PC-3 (cell line): ENCODE measurements around the gene CDKN3. TPM values are rescaled to one million over a fixed set of nuclear protein-coding genes. Genes with fewer than 3 reads are reported as not detected.
A peak's percentile ranks its signal among the peaks of the same experiment; 100 is the strongest.

Source experiments
- ATAC-seq: fragments of 200-7000 bp; cut with Tn5 transposase; 2 replicates; pipeline ENCODE4 v1.9.1; 2020; ENCODE audit warnings: mild to moderate bottlenecking, moderate library complexity
- BruUV-seq: library from RNA; stranded (reverse); fragments of 400-500 nt; replicated peaks from 2 replicates; lab custom pipeline; 2021; lab: Mats Ljungman, UMichigan
- CTCF ChIA-PET: fragments of 300-600 bp; sonication (Branson Sonifier 250); formaldehyde crosslinking; loops from one replicate; lab custom pipeline; 2022; ENCODE audit warnings: antibody characterized with exemption; lab: Charles Lee
- POLR2A ChIA-PET: fragments of 300-600 bp; sonication (Branson Sonifier 250); formaldehyde crosslinking; loops from one replicate; lab custom pipeline; 2022; ENCODE audit warnings: antibody characterized with exemption; ENCODE audit not compliant: unreplicated experiment; lab: Charles Lee
- DNase-seq: peaks from one replicate; pipeline ENCODE4 v3.0.0-alpha.2; 2015
- H2AFZ ChIP-seq: fragments of 300-600 bp; sonication (generic); 2 replicates; pipeline ENCODE4 v1.6.0; 2016; ENCODE audit warnings: antibody characterized with exemption, low read length
- H3F3A ChIP-seq: fragments of 300-600 bp; sonication (generic); one replicate; pipeline ENCODE4 v1.6.0; 2017; ENCODE audit warnings: antibody characterized with exemption, low read length, control low read depth, mild to moderate bottlenecking; ENCODE audit not compliant: unreplicated experiment
- H3K27ac ChIP-seq: fragments of 300-600 bp; sonication (generic); 2 replicates; pipeline ENCODE4 v1.5.1; 2016; ENCODE audit warnings: mild to moderate bottlenecking, low read length
- H3K27me3 ChIP-seq: fragments of 300-600 bp; sonication (generic); 2 replicates; pipeline ENCODE4 v1.6.1; 2016; ENCODE audit warnings: low read length, mixed read lengths
- H3K36me3 ChIP-seq: fragments of 300-600 bp; sonication (generic); 2 replicates; pipeline ENCODE4 v1.6.1; 2016; ENCODE audit warnings: low read depth, mixed run types, low read length, mixed read lengths
- H3K4me1 ChIP-seq: fragments of 300-600 bp; sonication (generic); 2 replicates; pipeline ENCODE4 v1.5.1; 2016; ENCODE audit warnings: low read length; ENCODE audit not compliant: insufficient read depth
- H3K4me2 ChIP-seq: fragments of 300-600 bp; sonication (generic); 2 replicates; pipeline ENCODE4 v1.6.0; 2016; ENCODE audit warnings: low read length
- H3K4me3 ChIP-seq: fragments of 300-600 bp; sonication (generic); 2 replicates; pipeline ENCODE4 v1.5.1; 2016; ENCODE audit warnings: mild to moderate bottlenecking, low read length, mixed read lengths
- H3K79me2 ChIP-seq: fragments of 300-600 bp; sonication (generic); 2 replicates; pipeline ENCODE4 v1.6.1; 2017; ENCODE audit warnings: low read length, mixed read lengths
- H3K9ac ChIP-seq: fragments of 300-600 bp; sonication (generic); 2 replicates; pipeline ENCODE4 v1.6.0; 2016; ENCODE audit warnings: mild to moderate bottlenecking, low read length
- H3K9me2 ChIP-seq: fragments of 300-600 bp; sonication (generic); replicated peaks from 2 replicates; pipeline ENCODE4 v1.6.1; 2016; ENCODE audit warnings: mixed run types, low read length, mixed read lengths
- H3K9me3 ChIP-seq: fragments of 300-600 bp; sonication (generic); 2 replicates; pipeline ENCODE4 v1.6.1; 2016; ENCODE audit warnings: low read length, mixed read lengths
- H4K20me1 ChIP-seq: fragments of 300-600 bp; sonication (generic); 2 replicates; pipeline ENCODE4 v1.6.1; 2016; ENCODE audit warnings: low read length, mixed read lengths
- EZH2 ChIP-seq: fragments of 300-600 bp; sonication (generic); IDR thresholded peaks from one replicate; pipeline ENCODE4 v1.6.1; 2017; ENCODE audit warnings: antibody characterized with exemption, mild to moderate bottlenecking, low read length; ENCODE audit not compliant: unreplicated experiment
- EZH2phosphoT487 ChIP-seq: fragments of 300-600 bp; sonication (generic); IDR thresholded peaks from 2 replicates; pipeline ENCODE4 v1.6.1; 2018; ENCODE audit warnings: mild to moderate bottlenecking, antibody characterized with exemption, low read length, borderline replicate concordance
- intact Hi-C: fragments of 100-400 bp; cut with micrococcal nuclease; formaldehyde crosslinking; loops from 2 replicates; pipeline ENCODE4 v1.9.0; 2023
- total RNA-seq: library from RNA; depleted of rRNA; stranded (reverse); fragments of >200 nt; gene quantifications from 2 replicates; pipeline ENCODE4 v1.2.3, GENCODE V29; 2014
- TF ChIP-seq, protein P1 (sequence below): fragments of 300-600 bp; sonication (generic); conservative IDR thresholded peaks from 2 replicates; pipeline ENCODE4 v1.5.1; 2017; ENCODE audit warnings: antibody characterized with exemption, low read depth, mild to moderate bottlenecking, low read length

Gene CDKN3
- total RNA-seq, 1 experiment from 2014 or later, result 434 TPM

DNA sequence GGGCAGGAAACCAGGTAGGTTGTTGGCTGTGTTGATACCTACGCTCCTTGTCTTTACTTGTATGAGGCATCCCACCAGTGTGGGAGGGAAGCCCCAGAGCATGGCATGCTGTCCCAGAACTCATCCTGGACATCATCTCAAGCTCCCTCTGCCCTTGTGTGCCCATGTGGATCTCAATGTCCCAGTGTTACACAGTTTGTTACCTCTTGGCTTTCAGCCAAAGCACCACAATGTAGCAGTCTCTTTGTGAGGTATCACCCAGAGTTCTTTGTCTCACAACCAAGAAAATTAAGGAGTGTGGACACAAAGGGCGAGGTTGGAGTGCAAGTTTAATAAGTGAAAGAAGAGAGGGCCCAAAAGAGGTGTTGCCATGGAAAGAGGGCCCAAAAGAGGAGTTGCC, 43.1 kb upstream of the CDKN3 start:
- no peak for TF ChIP-seq EZH2
- no TSS peak for BruUV-seq
- Histone ChIP-seq H2AFZ (no peak overlapping the region), H3K9me3 (peaks cover 4% of the 10 kb centered on the region; the same call in 1 of the 2 replicates), H3K79me2 (no peaks in the 10 kb centered on the region), H4K20me1 (no peaks in the 10 kb centered on the region), H3K27ac (peak overlapping the region; percentile 88), H3K27me3 (no peaks in the 10 kb centered on the region), H3K9ac (peak overlapping the region; percentile 80), H3K4me3 (no peak overlapping the region; the same call in 1 of the 2 replicates), H3K9me2 (no peaks in the 10 kb centered on the region), H3F3A (peaks cover 12% of the 10 kb centered on the region), H3K4me1 (peaks cover 48% of the 10 kb centered on the region), H3K36me3 (no peaks in the 10 kb centered on the region; the same call in 1 of the 2 replicates), H3K4me2 (no peak overlapping the region)
- ChIA-PET CTCF (interaction anchor here (0.7 kb wide), 1 partner anchor 67 kb away, joined by 3 read pairs; no protein-coding TSS in a partner anchor), POLR2A (no interaction called here)
- DNase-seq, result no peak
- no peak for ATAC-seq
- intact Hi-C loops, result loop anchor here (2.0 kb wide), 1 partner anchor 43 kb away; the partner anchor contains the start of gene CDKN3

DNA sequence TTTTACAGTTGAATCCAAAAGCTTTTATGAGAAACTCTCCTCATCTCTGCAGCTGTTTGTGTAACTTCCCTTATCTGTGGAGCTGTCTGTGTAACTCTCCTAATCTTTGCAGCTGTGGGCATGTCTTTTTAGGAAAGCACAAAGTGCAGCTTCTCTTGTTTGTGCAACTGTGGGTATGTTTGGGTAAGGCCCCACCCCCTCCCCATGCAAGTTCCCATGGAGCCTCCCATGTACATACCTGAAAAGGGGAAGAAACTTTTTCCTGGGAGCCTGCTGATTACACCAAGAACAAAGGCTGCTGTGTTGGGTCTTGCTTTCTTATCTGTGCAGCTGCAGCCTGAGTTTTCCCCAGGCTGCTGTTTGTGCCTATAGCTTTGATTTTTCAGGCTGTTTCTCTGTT, 42.7 kb upstream of the CDKN3 start:
- POLR2A ChIA-PET, result no interaction called here
- H3F3A ChIP-seq, result peaks cover 12% of the 10 kb centered on the region
- CTCF ChIA-PET, result interaction anchor here (0.7 kb wide), 1 partner anchor 66 kb away, joined by 3 read pairs; no protein-coding TSS in a partner anchor
- H3K9me3 ChIP-seq, result peaks cover 4% of the 10 kb centered on the region; the same call in 1 of the 2 replicates
- intact Hi-C loops, result loop anchor here (2.0 kb wide), 1 partner anchor 43 kb away; the partner anchor contains the start of gene CDKN3
- BruUV-seq, result no TSS peak
- H3K4me2 ChIP-seq, result no peak overlapping the region
- TF ChIP-seq, protein P1, sequence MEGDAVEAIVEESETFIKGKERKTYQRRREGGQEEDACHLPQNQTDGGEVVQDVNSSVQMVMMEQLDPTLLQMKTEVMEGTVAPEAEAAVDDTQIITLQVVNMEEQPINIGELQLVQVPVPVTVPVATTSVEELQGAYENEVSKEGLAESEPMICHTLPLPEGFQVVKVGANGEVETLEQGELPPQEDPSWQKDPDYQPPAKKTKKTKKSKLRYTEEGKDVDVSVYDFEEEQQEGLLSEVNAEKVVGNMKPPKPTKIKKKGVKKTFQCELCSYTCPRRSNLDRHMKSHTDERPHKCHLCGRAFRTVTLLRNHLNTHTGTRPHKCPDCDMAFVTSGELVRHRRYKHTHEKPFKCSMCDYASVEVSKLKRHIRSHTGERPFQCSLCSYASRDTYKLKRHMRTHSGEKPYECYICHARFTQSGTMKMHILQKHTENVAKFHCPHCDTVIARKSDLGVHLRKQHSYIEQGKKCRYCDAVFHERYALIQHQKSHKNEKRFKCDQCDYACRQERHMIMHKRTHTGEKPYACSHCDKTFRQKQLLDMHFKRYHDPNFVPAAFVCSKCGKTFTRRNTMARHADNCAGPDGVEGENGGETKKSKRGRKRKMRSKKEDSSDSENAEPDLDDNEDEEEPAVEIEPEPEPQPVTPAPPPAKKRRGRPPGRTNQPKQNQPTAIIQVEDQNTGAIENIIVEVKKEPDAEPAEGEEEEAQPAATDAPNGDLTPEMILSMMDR, result no peak
- TF ChIP-seq EZH2 (no peak), EZH2phosphoT487 (no peak)
- H3K9me2 ChIP-seq, result no peaks in the 10 kb centered on the region
- peaks cover 48% of the 10 kb centered on the region for H3K4me1 ChIP-seq
- H3K79me2 ChIP-seq, result no peaks in the 10 kb centered on the region
- peak; percentile 72 for DNase-seq
- no peak for ATAC-seq
- H3K27me3 ChIP-seq, result no peaks in the 10 kb centered on the region
- no peaks in the 10 kb centered on the region for H4K20me1 ChIP-seq
- H3K36me3 ChIP-seq, result no peaks in the 10 kb centered on the region; the same call in 1 of the 2 replicates
- H2AFZ ChIP-seq, result no peak overlapping the region
- peak overlapping the region; percentile 88 for H3K27ac ChIP-seq
- peak overlapping the region; percentile 80 for H3K9ac ChIP-seq
- no peak overlapping the region for H3K4me3 ChIP-seq

DNA sequence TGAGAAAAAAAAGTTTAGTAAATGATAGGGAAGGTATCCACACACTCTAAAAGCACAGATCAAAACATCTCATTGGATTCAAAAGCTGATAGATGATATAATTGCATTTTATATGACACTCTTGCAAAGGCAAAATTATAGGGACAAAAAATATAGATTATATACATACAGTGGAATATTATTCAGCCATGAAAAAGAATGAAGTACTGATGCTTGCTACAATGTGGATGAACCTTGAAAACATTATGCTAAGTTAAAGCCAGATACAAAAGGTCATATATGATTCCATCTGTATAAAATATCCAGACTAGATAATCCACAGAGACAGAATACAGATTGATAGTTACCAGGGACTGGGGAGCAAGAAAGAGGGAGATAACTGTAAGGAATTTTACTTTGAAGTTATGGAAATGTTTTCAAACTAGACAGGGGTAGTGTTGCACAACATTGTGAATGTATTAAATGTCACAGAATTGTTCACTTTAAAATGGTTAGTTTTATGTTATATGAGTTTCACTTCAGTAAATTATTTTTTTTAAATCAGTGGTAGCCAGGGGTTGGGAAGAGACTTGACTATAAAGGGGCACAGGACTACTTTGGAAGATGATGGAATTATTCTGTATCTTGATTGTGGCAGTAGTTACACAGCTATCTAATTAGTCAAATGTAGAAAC, 41.7 kb upstream of the CDKN3 start:
- no peaks in the 10 kb centered on the region for H4K20me1 ChIP-seq
- no peaks in the 10 kb centered on the region for H3K79me2 ChIP-seq
- H3K9me2 ChIP-seq, result no peaks in the 10 kb centered on the region
- H3K4me1 ChIP-seq, result peaks cover 53% of the 10 kb centered on the region
- peak overlapping the region; percentile 80 for H3K9ac ChIP-seq
- CTCF ChIA-PET, result no interaction called here
- H3K36me3 ChIP-seq, result no peaks in the 10 kb centered on the region; the same call in 1 of the 2 replicates
- DNase-seq (peak; percentile 64), ATAC-seq (peak; percentile 1; the same call in 1 of the 2 replicates)
- H3K4me3 ChIP-seq, result peak overlapping the region; percentile 25
- H3K27me3 ChIP-seq, result no peaks in the 10 kb centered on the region
- peak overlapping the region; percentile 88 for H3K27ac ChIP-seq
- BruUV-seq, result TSS peak; percentile 92
- POLR2A ChIA-PET, result no interaction called here
- peaks cover 12% of the 10 kb centered on the region for H3F3A ChIP-seq
- H3K9me3 ChIP-seq, result peaks cover 4% of the 10 kb centered on the region; the same call in 1 of the 2 replicates
- no peak overlapping the region for H2AFZ ChIP-seq
- no peak for TF ChIP-seq EZH2phosphoT487
- TF ChIP-seq, protein P1, result no peak
- no peak for TF ChIP-seq EZH2
- intact Hi-C loops, result loop anchor here (2.0 to 5.0 kb wide), 3 partner anchors 42 to 898 kb away; partner anchors contain the start of gene CDKN3
- peak overlapping the region; percentile 65 for H3K4me2 ChIP-seq
